Sigmoid colon (tissue), 4 donors: ENCODE results near the gene OPRPN.

Source experiments
- CTCF ChIP-seq, 4 experiments: fragments of 450-650 bp in 3 of 4; fragments of 200-600 bp in 1 of 4; IDR thresholded peaks; one replicate each; pipeline ENCODE4 v1.5.1; 2016 to 2019; ENCODE audit warnings: antibody characterized with exemption in 4 of 4, mild to moderate bottlenecking in 3 of 4, moderate library complexity in 2 of 4
- POLR2A ChIP-seq, 2 donors: fragments of 450-650 bp; IDR thresholded peaks; one replicate each; pipeline ENCODE4 v1.6.1; 2016; ENCODE audit warnings: antibody characterized with exemption in 2 of 2, mild to moderate bottlenecking in 2 of 2, moderate library complexity in 2 of 2
- POLR2AphosphoS5 ChIP-seq, 4 donors: sonication (generic); formaldehyde crosslinking; IDR thresholded peaks; one replicate each; pipeline ENCODE4 v1.6.1; 2017; ENCODE audit warnings: antibody characterized with exemption in 4 of 4

DNA sequence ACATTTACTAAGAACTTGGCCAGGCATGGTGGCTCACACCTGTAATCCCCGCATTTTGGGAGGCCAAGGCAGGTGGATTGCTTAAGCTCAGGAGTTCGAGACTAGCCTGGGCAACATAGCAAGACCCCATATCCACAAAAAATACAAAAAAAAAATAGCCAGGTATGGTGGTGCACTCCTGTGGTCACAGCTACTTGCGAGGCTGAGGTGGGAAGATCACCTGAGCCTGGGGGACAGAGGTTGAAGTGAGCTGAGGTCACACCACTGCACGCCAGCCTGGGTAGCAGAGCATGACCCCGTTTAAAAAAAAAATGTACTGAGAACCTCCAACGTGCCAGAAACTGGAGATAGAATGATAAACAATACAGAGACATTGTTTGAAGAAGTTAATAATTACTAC is 8.0 kb downstream of the OPRPN start:
- TF ChIP-seq CTCF (IDR thresholded peaks at IDR 0.05) (no peak), POLR2AphosphoS5 (IDR thresholded peaks at IDR 0.05) (no peak), POLR2A (IDR thresholded peaks at IDR 0.05) (no peak)
